8988T (cell line): ENCODE measurements around the gene LYRM9.
"Not testable (repeated sequence)": the region's sequence is repeated elsewhere in the genome, so short reads cannot be mapped to it uniquely, and the experiment has no call there.

Source experiments
- DNase-seq: peaks from one replicate; pipeline ENCODE4 v3.0.0; 2011

Gene LYRM9

DNA sequence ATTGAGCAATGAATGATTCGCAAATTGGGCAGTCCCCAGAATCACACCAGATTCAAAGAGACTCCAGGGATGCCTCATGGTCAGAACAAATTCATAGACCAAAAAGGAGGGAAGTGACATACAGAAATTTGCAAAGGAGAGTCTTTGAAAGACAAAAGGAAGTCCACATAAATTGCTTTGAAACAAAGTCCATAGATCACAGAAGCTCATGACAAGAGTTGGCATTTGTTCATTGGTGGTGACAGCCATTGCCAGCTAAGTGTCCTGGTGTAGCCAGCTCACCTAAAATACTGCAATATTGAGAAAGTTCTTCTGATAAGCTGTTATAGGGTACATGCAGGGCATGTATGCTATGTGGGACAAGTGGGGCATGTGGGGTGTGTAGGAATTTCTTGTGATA is 55.4 kb downstream of the LYRM9 start:
- DNase-seq = not testable (repeated sequence)

- DNase-seq = no peak
Measured at GRCh38 chr17:27836651-27837050, 56.5 kb downstream of the LYRM9 start.

GRCh38 chr17:27834571-27834970 is 58.6 kb downstream of the LYRM9 start:
- DNase-seq = no peak

DNA sequence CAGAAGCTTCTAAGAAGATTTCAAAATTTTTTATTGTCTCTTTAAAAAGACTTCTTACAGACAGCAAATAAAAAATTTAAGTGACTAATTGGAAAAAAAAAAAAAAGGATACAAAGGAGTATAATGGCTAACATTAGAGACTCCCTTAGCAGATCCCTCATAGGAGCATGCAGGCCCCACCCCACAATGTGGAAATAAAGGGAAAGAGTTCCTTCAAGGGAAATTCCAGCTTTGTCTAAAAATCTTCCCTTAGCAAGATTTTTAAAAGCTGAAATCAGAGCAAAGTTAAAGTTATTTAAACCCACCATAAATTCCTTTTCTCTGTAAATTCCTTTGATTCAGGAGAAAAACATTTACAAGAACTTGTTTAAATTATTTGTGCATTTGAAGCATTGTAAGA is 60.3 kb downstream of the LYRM9 start:
- DNase-seq = no peak

GRCh38 chr17:27829888-27830287 is 63.3 kb downstream of the LYRM9 start:
- not testable (repeated sequence) for DNase-seq

DNA sequence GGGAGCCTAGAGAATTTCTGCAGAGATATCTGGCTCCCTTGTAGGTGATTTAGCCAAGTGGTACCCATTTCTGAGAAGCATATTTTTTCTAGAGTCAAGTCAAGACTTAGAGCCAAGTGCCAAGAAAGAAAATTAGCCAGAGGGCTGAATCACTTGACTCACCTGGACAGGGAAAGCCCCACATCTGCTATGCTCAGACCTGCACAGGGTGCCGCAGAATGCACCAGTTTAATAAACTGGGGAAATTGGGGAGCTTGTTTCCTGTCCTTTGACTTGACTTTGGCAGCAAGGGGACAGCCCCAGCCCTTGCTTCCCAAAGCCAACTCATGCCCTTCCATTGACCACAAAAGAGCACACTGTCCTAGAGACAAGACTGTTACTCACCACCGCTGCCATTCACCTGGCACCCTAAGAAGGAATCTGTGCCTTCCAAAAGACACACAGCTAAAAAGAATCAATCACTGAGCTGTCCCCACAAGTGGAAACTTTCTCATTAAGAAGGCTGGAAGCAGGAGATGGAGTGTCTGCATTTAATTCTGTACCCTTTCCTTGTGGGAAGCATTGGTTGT is 63.9 kb downstream of the LYRM9 start:
- not testable (repeated sequence) for DNase-seq
